Adipocyte (in vitro differentiated cells): ENCODE results near the gene TXNDC16.

Experiments
- DNase-seq: peaks from one replicate; pipeline ENCODE4 v3.0.0-alpha.2; 2015; ENCODE audit warnings: low read depth
- H3K27me3 ChIP-seq: replicated peaks from 2 replicates; pipeline ENCODE4 v1.7.0; 2013; ENCODE audit warnings: mild to moderate bottlenecking, low read length, moderate library complexity; ENCODE audit not compliant: control insufficient read depth, insufficient read depth
- H3K36me3 ChIP-seq: 2 replicates; pipeline ENCODE4 v1.7.0; 2013; ENCODE audit warnings: low read length, mild to moderate bottlenecking, moderate library complexity; ENCODE audit not compliant: control insufficient read depth, insufficient read depth, severe bottlenecking
- H3K4me1 ChIP-seq: 2 replicates; pipeline ENCODE4 v1.7.0; 2013; ENCODE audit warnings: mild to moderate bottlenecking, low read length, moderate library complexity; ENCODE audit not compliant: control insufficient read depth, insufficient read depth
- H3K4me3 ChIP-seq: 2 replicates; pipeline ENCODE4 v1.7.0; 2013; ENCODE audit warnings: mild to moderate bottlenecking, low read length, moderate library complexity
- H3K9ac ChIP-seq: 2 replicates; pipeline ENCODE4 v1.7.0; 2013; ENCODE audit warnings: mild to moderate bottlenecking, low read length, moderate library complexity
- H3K9me3 ChIP-seq: 2 replicates; pipeline ENCODE4 v1.7.0; 2013; ENCODE audit warnings: mild to moderate bottlenecking, low read length, moderate library complexity; ENCODE audit not compliant: control insufficient read depth

The TXNDC16 gene

DNA sequence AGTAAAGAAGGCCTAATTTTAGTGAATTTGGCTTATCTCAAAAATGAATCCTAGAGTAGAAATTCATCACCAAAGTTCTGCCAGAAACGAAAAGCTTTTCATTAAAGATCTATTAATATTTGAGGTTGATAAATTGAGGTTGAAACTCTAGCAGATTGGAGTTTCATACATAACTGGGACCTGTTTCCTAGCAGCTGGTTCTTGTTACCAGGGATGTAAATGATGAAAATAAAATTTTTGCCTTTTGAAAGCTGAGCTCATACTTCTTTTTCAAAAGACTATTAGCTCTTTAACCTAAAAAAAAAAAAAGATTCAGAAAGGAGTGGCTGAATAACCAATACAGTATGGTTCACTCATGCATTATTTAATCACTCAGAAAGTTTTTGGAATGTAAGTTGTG lies 139.9 kb downstream of the TXNDC16 start:
- no peak overlapping the region for H3K4me3 ChIP-seq
- H3K4me1 ChIP-seq = peaks cover 16% of the 10 kb centered on the region
- no peaks in the 10 kb centered on the region for H3K27me3 ChIP-seq

DNA sequence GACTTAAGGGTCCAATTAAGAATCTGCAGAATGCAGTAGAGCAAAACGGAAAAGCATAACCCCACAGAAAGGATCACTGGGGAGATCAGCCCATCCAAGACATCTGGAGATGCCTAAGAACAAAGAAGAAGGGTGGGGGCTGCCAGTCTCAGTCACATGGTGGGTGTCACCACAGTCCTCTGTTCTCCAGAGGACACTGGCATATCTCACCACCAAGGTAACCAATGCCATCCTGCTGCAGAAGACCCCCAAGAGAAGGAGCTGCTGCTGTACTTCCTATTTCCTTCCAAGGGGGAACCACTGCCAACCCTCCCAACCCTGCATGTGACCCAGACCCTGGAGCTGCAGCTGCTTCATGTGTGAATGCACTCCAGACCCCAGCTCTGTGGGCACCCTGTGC lies 147.0 kb downstream of the TXNDC16 start:
- DNase-seq = no peak

More for the DNA sequence above, 139.9 kb downstream of the TXNDC16 start:
- Histone ChIP-seq H3K36me3 (no peaks in the 10 kb centered on the region), H3K9ac (no peak overlapping the region), H3K9me3 (no peaks in the 10 kb centered on the region)
- peak; percentile 55 for DNase-seq

DNA sequence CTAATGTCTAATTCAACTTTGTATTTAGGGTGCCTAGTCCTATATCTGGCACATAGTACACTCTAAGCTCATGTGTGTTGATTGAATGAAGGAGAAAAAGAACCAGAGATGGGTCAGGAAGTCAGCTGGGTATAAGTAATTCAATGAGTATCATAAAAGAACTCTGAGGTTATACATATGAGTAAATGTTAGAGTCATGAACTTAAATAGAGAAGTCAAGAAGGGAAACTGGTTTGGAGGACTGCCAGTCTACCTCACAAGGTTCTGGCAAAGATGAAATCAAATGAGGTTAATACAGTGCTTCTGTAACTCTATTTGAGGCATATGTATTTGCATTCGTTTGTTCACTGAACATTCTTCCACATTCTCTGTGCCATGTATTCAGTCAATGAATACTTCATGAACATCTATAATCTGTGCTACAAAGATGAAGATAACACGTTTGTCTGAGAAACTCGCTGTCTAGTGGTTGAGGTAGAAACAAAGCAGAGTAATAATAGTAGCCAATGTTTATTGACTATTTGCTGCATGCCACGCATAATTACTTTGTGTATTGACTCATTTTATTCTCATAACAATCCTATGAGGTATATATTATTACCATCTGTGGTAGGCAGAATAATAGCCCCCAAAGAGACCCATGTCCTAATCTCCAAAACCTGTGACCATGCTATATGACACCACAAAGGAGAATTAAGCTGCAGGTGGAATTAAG lies 149.3 kb downstream of the TXNDC16 start:
- DNase-seq = peak; percentile 8
- no peaks in the 10 kb centered on the region for H3K36me3 ChIP-seq
- H3K9ac ChIP-seq = no peak overlapping the region
- H3K4me3 ChIP-seq = no peak overlapping the region
- no peaks in the 10 kb centered on the region for H3K27me3 ChIP-seq
- no peaks in the 10 kb centered on the region for H3K9me3 ChIP-seq
- H3K4me1 ChIP-seq = peaks cover 16% of the 10 kb centered on the region

More for the DNA sequence above, 147.0 kb downstream of the TXNDC16 start:
- peaks cover 2% of the 10 kb centered on the region for H3K4me1 ChIP-seq
- no peaks in the 10 kb centered on the region for H3K36me3 ChIP-seq
- no peak overlapping the region for H3K4me3 ChIP-seq
- H3K27me3 ChIP-seq = no peaks in the 10 kb centered on the region
- H3K9me3 ChIP-seq = no peaks in the 10 kb centered on the region
- H3K9ac ChIP-seq = no peak overlapping the region

DNA sequence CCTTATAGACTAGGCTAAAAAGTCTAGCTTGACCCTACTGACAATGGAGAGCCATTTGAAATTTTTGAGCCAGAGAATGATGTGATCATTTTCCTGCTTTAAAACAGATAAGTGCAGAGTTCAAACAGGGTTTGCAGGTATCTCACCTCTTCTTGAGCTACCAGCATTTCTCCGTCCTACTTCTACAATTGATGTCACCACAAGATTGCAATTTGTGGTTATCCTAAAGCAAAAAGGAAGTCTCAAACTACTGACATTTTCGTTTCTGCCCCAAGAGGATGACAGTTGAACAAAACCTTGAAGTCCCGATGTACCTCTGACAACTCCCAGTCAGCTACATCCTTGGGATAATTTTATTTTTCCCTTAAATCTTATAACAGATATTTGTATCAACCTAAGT lies 151.5 kb downstream of the TXNDC16 start:
- no peaks in the 10 kb centered on the region for H3K36me3 ChIP-seq
- peaks cover 24% of the 10 kb centered on the region for H3K4me1 ChIP-seq
- H3K27me3 ChIP-seq = no peaks in the 10 kb centered on the region
- H3K9ac ChIP-seq = no peak overlapping the region
- no peak overlapping the region for H3K4me3 ChIP-seq
- peaks cover 6% of the 10 kb centered on the region for H3K9me3 ChIP-seq
- no peak for DNase-seq

DNA sequence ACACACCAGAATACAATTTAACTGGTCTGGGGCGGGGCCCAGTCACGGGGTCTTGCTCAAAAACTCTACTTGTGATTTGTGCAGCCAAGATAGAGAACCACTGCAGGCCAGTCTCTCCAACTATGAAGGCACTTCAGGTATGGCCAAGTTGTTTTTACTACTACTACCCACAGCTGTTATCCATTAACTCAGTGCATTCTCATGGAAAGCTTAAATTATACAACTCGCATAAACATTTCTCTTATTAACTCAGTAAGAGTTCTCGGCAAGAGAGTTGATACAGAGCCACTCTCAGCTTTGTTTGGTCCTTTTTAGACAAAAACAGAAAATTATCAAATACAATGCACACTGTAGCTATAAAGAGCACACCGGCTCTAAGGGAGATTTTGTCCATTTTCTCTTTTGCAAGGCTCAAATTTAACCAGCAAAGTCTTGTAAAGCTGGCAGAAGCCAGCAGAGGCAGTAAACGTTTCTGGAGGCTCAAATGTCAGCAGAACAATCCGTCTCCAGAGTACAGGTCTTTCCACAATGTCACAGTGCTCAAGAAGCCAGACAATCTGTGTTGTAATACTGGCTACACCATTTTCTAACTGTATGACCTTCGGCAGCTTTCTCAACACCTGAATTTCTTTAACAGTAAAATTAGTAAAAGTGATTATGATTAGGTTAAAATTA lies 152.2 kb downstream of the TXNDC16 start:
- H3K27me3 ChIP-seq = no peaks in the 10 kb centered on the region
- H3K36me3 ChIP-seq = no peaks in the 10 kb centered on the region
- DNase-seq = peak; percentile 85
- H3K4me3 ChIP-seq = peak overlapping the region; percentile 38
- peaks cover 24% of the 10 kb centered on the region for H3K4me1 ChIP-seq
- no peak overlapping the region for H3K9ac ChIP-seq
- H3K9me3 ChIP-seq = peaks cover 6% of the 10 kb centered on the region

DNA sequence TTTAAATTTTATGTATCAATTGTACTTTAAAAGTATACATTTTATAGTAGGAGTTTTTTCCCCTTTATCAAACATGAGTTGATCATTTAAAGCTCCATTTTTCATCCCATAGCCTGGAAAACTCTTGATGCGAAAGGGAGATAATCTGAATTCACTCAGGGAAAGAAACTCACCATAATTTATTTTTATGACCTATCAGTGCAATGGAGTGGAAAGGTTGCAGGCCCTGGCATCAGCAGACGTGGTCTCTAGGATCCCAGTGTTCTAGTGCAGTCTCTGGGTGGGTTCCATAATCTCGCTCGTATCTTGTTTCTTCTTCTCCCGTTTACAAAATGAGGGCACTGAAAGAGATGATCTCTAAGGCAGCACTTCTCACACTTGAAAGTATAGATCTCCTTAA lies 153.2 kb downstream of the TXNDC16 start:
- Histone ChIP-seq H3K9ac (no peak overlapping the region), H3K9me3 (peaks cover 6% of the 10 kb centered on the region), H3K4me1 (peaks cover 24% of the 10 kb centered on the region), H3K4me3 (no peak overlapping the region), H3K36me3 (no peaks in the 10 kb centered on the region), H3K27me3 (no peaks in the 10 kb centered on the region)
- DNase-seq = no peak

DNA sequence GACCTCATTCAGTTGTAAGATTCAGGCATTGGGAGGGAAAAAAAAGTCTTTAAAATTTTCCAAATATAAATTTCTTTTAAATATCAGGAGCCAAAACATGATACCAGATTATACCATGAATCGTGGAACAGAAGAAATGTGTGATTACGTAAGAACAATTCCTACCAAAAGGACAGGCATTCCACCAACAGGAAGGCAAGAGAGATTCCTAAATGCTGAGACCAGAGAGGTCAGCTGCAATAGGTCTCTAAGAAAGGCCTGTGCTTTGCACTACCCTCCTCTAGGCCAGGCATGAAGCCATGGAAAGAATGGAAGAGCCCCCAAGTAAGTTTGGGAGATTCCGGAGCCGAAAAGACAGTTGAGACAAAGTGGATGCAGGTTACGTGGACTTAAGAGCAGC lies 154.5 kb downstream of the TXNDC16 start:
- Histone ChIP-seq H3K36me3 (no peaks in the 10 kb centered on the region), H3K4me1 (peaks cover 28% of the 10 kb centered on the region), H3K4me3 (no peak overlapping the region), H3K27me3 (no peaks in the 10 kb centered on the region), H3K9ac (no peak overlapping the region), H3K9me3 (peaks cover 6% of the 10 kb centered on the region)
- DNase-seq = peak; percentile 44

DNA sequence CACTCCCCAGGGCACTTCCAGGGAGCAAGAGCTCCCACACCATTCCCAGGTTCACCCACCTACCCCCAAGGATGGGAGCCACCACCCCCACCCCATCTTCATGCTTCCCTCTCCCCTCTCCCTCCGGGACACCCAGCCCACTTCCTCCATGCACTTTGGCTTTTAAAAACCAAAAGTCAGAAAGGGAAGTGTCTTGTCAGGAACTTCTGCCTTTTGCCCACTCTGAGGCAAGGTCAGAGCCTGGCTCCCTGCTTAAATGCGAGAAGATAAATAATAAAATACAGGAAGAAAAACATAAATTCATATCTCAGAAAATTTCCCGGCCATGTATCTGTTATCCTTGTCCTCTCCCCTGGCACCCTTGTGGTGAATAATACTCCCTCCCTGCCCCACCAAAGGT lies 156.6 kb downstream of the TXNDC16 start:
- Histone ChIP-seq H3K9ac (no peak overlapping the region), H3K4me1 (peaks cover 43% of the 10 kb centered on the region)
- no peak for DNase-seq

DNA sequence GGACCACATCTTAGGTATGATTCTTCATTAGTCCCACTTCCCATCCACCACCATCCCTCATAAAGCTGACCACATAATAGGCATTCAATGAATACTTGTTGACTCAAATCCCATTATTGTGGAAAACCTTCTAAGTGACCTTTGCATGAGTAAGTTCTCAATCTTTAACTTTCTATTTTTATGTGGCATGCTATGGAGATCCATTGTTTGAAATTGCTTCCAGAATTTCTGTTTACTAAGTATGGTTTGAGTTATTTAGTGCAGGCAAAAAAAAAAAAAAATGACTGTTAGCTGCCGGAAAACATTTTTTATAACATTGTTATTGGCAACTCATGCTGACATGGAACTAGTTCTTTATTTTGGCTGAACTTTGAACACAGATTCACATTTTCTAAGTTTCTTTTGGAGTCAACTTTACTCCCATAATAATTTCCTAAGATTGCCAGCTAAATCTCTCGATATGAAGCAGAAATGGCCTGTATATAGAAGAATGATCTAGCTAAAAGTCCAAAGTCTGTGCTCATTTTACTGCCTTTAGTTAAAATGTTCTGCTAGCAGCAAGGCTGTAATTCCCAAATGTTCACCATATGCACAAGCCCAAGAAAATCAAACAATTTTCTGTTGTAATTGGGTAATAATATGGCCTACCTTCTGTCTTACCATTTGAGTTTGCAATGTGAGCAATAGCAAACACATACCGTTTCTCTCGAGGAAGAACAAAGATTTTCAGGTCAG lies 160.3 kb downstream of the TXNDC16 start:
- peak overlapping the region; percentile 36 for H3K4me3 ChIP-seq
- peaks cover 19% of the 10 kb centered on the region for H3K4me1 ChIP-seq
- H3K27me3 ChIP-seq = no peaks in the 10 kb centered on the region
- peaks cover 4% of the 10 kb centered on the region for H3K9me3 ChIP-seq
- peak; percentile 81 for DNase-seq
- peak overlapping the region; percentile 76 for H3K9ac ChIP-seq
- H3K36me3 ChIP-seq = no peaks in the 10 kb centered on the region

More for the DNA sequence above, 156.6 kb downstream of the TXNDC16 start:
- Histone ChIP-seq H3K27me3 (no peaks in the 10 kb centered on the region), H3K9me3 (peaks cover 6% of the 10 kb centered on the region), H3K36me3 (no peaks in the 10 kb centered on the region), H3K4me3 (no peak overlapping the region)
